ENCODE data around the gene NELL2.

GRCh38 chr12:44873898-44874297 is 2.2 kb downstream of the NELL2 start:
- TF ChIP-seq POLR2A (IDR thresholded peaks at IDR 0.05) (no peak), CTCF (IDR thresholded peaks at IDR 0.05) (no peak)

Data from lower leg skin (tissue), 3 donors.